Esophagus mucosa (tissue), 1 donor: Measurements from ENCODE around the gene GJD2. TPM values are rescaled to one million over a fixed set of nuclear protein-coding genes. Genes with fewer than 3 reads are reported as not detected.

Experiments
- ATAC-seq: fragments of 200-7000 bp; cut with Tn5 transposase; one replicate; pipeline ENCODE4 v1.9.1; 2020
- total RNA-seq: library from RNA; stranded (reverse); gene quantifications from one replicate; pipeline ENCODE4 v1.2.4, GENCODE V29; 2023
- donor health status: DM: yes; HTN: yes; CAD: no.

Gene GJD2
- total RNA-seq, 1 donor from 2014 or later = not detected

- no peak for ATAC-seq
Observed at GRCh38 chr15:34773013-34773412, 18.2 kb upstream of the GJD2 start.

DNA sequence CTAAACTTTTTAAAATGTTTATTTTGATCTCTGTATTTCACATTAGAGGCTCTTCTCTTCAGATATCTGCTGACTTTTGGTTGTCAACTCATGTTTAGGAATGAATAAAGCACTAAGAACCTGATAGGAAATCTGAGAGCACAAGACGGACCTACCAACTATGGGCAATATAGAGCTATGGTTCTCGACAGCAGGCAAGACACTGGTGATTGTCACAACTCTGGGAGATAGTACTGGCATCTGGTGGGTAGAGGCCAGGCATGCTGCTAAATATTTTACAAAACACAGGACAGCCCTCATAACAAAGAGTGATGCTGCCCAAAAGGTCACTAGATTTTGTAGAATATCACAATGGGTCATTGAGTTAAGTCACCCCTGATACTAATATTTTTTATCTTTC is 17.5 kb upstream of the GJD2 start:
- no peak for ATAC-seq

- ATAC-seq = no peak
Observed at GRCh38 chr15:34769711-34770110, 14.9 kb upstream of the GJD2 start.

- no peak for ATAC-seq
Observed at GRCh38 chr15:34768530-34768929, 13.7 kb upstream of the GJD2 start.

DNA sequence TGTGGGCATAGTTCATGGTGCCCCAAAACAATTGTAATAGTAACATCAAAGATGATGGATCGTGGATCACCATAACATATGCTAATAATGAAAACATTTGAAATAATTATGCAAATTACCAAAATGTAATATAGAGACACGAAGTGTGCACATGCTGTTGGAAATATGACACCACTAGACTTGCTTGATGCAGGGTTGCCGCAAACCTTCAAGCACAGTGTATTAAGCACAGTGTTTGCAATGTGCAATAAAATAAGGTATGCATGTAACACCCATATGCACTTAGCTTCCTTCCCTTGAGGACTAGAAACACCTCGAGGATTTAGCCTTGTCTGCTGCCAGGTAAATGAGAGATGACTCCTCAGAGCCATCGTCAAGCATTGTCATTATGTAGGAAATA is 10.9 kb upstream of the GJD2 start:
- no peak for ATAC-seq

- no peak for ATAC-seq
Observed at GRCh38 chr15:34760909-34761308, 6.1 kb upstream of the GJD2 start.

- ATAC-seq = no peak
Observed at GRCh38 chr15:34759992-34760391, 5.2 kb upstream of the GJD2 start.

- no peak for ATAC-seq
Observed at GRCh38 chr15:34759347-34759746, 4.5 kb upstream of the GJD2 start.

DNA sequence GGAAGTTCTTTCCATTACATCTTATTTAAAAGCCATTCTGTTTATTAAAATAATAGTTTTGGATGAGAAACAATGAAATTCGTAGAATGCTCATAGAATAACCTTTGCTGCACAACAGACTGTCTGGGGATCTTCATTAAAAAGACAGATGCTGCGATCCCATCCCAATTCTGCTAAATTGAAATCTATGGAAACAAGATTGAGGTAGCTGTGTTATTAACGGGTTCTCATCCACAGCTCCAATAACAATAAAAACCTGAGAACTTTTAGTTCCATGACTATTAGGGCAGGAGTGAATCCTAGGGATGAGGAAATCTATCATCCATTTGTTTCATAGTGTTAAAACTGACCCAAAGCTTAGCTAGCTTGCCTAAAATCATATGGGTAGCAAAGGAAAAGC is 2.5 kb upstream of the GJD2 start:
- ATAC-seq = no peak

- no peak for ATAC-seq
Observed at GRCh38 chr15:34755419-34755773, 598 bp upstream of the GJD2 start.

- ATAC-seq = no peak
Observed at GRCh38 chr15:34754171-34754601, 612 bp downstream of the GJD2 start.

- ATAC-seq = no peak
Observed at GRCh38 chr15:34753236-34753894, 1.4 kb downstream of the GJD2 start.

DNA sequence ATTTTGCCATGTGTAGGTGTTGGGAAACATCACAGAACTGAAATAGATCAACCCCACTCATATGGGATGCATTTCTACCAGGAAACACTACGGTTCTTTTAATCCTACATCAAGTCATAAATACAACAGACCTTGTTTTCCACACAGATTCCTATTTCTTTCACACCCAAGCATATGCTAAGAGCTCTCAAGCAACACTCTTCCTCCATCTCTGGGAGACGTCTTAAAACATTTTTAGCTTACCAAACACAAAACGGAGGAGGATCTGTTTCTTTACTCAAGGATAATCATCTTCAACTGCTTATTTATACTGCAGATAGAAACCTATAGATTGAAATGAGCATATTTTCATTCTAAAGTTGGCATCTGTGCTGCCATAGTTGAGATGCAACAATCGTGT is 5.1 kb downstream of the GJD2 start:
- ATAC-seq = no peak

GRCh38 chr15:34739346-34739745 is 15.5 kb downstream of the GJD2 start:
- no peak for ATAC-seq

GRCh38 chr15:34738002-34738401 is 16.8 kb downstream of the GJD2 start:
- no peak for ATAC-seq

- ATAC-seq = no peak
Observed at GRCh38 chr15:34737477-34737876, 17.3 kb downstream of the GJD2 start.

DNA sequence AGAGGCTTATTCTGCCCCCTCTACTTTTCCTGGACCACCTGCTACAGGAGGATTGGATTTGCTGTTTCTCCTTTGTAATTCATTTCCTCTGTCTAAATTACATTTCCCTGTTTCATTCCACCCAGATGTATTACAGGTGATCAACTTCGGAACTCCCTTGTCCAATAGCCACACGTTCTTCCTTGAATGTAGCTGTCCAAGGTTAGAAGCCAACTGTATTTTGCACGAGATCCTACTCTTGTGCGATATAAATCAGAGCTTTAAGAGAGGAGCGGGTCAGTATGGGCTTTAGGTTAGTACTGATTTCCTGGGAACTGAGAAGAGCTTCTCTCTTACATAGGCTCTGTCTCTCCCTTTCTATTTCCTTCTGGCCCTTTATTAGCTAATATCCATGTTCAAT is 20.5 kb downstream of the GJD2 start:
- no peak for ATAC-seq

DNA sequence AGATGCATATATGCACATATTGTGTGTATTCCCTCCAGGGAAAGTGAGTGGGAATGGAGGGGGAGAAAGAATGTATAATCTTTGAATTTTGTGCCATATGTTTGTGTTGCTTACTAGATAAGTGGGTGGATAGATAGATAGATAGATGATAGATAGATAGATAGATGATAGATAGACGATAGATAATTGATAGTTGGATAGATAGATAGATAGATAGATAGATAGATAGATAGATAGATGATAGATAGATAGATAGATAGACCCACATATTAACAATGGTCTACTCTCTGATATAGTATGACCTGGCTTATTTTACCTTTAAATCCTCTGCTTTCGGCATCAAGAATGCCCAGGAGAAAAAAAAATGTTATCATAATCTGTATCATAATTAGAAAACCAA is 21.2 kb downstream of the GJD2 start:
- ATAC-seq = no peak

DNA sequence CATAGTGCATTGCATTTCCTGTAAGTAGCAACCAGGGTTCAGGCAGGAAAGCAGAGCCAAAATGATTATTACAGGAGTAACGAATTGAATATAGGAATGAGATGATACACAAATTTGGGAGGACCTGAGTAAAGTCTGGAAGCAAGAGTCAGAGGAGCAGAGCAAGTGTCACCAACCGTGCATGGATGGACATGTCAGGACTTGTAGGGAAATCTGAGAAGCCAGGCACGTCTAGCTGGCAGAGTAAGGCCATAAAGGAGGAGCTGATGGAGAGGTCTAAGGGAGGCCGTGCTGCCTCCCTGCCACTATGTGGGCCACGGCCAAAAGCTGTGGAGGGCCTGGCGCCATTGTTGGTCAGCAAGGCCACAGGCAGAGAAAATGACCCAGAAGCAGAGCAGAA is 22.4 kb downstream of the GJD2 start:
- ATAC-seq = no peak

GRCh38 chr15:34730701-34731100 is 24.1 kb downstream of the GJD2 start:
- ATAC-seq = no peak

- no peak for ATAC-seq
Observed at GRCh38 chr15:34729886-34730285, 24.9 kb downstream of the GJD2 start.

DNA sequence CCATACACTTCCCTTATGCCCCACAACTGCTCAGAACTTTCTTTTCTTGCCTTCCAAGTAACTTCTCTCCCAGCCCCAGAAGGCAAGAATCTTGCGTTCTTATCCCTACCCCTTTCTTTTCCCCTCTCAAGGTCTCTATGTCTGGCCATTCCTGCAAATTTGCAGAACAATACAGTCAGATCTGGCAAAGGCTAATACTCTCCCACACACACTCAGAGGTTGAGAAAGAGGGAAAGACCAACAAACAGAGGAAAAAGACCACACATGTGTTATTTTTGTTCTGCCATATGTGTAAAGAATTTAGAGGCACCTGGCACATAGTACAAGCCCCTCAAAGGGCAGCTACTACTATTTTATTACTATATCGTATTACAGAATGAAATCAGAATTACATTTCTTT is 25.7 kb downstream of the GJD2 start:
- no peak for ATAC-seq

GRCh38 chr15:34726406-34727100 is 28.2 kb downstream of the GJD2 start:
- no peak for ATAC-seq

- no peak for ATAC-seq
Observed at GRCh38 chr15:34725556-34725955, 29.2 kb downstream of the GJD2 start.

DNA sequence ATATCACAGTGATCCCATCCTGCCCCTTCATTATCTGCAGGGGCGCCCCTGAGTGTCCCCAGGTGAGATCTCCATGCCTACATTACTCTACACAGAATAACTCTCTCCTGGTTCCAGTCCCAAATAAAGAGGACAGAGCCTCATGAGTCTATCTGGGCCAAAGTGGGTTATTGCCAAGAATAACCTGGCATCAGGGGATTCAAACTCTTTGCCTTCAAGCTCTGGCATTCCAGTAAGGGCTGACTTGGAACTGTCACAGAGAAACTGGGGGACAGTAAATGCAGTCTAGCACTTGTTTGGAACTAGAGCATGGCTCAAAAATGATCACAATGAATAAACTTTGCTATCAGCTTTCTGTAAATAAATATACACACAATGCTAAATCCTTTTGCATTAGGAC is 30.3 kb downstream of the GJD2 start:
- ATAC-seq = no peak
